ENCODE results near the gene EFL1.
"Not testable (repeated sequence)": the region's sequence is repeated elsewhere in the genome, so short reads cannot be mapped to it uniquely, and the experiment has no call there.

EFL1 gene

DNA sequence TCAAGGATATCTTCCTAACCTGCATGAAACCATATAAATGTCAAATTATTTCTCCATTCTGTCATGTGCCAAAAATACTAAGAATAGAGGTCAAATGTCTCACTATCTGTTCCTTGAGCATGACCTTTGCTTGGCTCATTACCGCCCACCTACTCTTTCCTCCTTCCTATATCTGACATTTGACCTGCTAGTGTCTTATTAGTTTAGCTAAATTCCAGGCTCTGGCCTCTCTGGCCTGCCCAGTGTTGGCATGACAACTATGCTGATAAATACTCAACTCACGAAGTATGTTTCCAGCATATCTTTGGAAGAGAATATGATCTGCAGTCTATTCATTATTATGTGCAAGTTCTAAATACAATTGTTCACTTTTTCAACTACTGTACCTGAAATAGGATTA, 58.0 kb downstream of the EFL1 start:
- H3K36me3 ChIP-seq (ENCODE audit: control insufficient read depth in 1 of 2, insufficient read depth in 2 of 2, low read length in 2 of 2); H3K4me3 ChIP-seq (ENCODE audit: low read depth in 1 of 2, low read length in 2 of 2); H3K4me1 ChIP-seq (ENCODE audit: control insufficient read depth in 1 of 2, insufficient read depth in 2 of 2, low read length in 2 of 2); H3K9ac ChIP-seq (ENCODE audit: low read depth in 1 of 2, low read length in 2 of 2); H3K27me3 ChIP-seq (ENCODE audit: control insufficient read depth in 1 of 2, insufficient read depth in 2 of 2, low read length in 2 of 2); H3K27ac ChIP-seq (ENCODE audit: low read depth, low read length); H3K9me3 ChIP-seq (ENCODE audit: control insufficient read depth in 1 of 2, low read length in 2 of 2): not testable (repeated sequence)

DNA sequence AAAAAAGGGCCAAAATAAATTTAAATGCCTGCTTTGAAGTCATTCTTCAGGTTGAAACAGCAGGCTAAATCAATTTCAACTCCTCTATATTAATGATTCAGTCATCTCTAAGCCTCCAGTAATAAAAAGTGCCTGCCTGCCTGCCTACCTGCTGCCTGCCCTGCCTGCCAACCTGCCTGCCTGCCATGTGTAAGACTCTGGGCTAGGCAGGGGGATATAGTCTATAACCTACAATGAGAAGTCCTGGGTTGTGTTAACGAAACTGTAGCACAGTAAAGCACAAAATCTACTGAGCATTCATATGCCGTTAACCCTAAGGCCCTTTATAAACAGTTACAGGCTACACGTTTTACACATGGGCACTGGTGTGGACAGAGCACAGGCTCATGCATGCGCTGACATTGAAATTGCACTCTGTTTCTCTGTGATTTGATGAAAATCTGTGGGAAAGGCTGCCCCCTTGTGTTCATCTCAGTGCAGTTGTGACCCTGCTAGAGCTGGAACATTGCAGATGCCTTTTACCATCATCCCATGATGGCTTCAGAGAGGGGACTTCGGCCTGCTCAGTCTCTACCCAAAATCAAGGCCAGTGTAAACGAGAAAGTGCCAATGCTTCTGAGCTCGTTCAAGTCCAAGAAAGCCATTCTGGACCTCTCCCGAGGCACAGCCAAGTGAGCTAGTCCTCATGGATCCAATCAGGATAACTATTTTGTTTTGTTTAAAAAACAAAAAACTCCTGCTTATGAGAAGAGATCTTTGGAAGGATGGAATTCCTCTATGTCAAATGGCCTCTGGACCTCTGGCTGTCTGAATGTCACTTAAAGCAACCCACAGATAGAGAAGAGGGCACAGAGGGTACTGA, 64.6 kb downstream of the EFL1 start:
- no peaks in the 10 kb centered on the region for H3K9me3 ChIP-seq (ENCODE audit: control insufficient read depth in 1 of 2, low read length in 2 of 2)
- no peaks in the 10 kb centered on the region for H3K4me1 ChIP-seq (ENCODE audit: control insufficient read depth in 1 of 2, insufficient read depth in 2 of 2, low read length in 2 of 2)
- H3K9ac ChIP-seq (ENCODE audit: low read depth in 1 of 2, low read length in 2 of 2) = no peak overlapping the region
- no peaks in the 10 kb centered on the region for H3K36me3 ChIP-seq (ENCODE audit: control insufficient read depth in 1 of 2, insufficient read depth in 2 of 2, low read length in 2 of 2)
- no peaks in the 10 kb centered on the region for H3K27me3 ChIP-seq (ENCODE audit: control insufficient read depth in 1 of 2, insufficient read depth in 2 of 2, low read length in 2 of 2)
- no peak overlapping the region for H3K27ac ChIP-seq (ENCODE audit: low read depth, low read length)
- no peak overlapping the region for H3K4me3 ChIP-seq (ENCODE audit: low read depth in 1 of 2, low read length in 2 of 2)

DNA sequence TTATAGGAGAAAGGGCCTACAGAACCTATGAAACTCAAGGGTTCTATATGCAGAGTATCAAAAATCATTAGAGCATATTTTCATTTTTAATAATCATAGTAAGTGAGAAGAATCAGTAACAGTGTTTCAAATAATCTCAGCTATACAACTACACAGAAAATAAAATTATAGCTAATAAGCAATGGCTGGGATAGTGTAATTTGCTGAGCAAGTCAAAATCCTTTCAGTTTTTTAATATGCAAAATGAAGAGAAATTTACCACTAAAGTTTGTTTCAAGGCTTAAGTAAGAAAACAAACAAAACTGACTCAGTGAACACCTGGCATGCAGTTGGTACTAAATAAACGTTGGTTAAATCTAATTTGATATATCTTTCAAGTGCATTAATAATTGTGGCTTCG, 66.2 kb downstream of the EFL1 start:
- no peaks in the 10 kb centered on the region for H3K36me3 ChIP-seq (ENCODE audit: control insufficient read depth in 1 of 2, insufficient read depth in 2 of 2, low read length in 2 of 2)
- no peak overlapping the region for H3K4me3 ChIP-seq (ENCODE audit: low read depth in 1 of 2, low read length in 2 of 2)
- H3K4me1 ChIP-seq (ENCODE audit: control insufficient read depth in 1 of 2, insufficient read depth in 2 of 2, low read length in 2 of 2) = no peaks in the 10 kb centered on the region
- no peaks in the 10 kb centered on the region for H3K9me3 ChIP-seq (ENCODE audit: control insufficient read depth in 1 of 2, low read length in 2 of 2)
- no peak overlapping the region for H3K9ac ChIP-seq (ENCODE audit: low read depth in 1 of 2, low read length in 2 of 2)
- no peak overlapping the region for H3K27ac ChIP-seq (ENCODE audit: low read depth, low read length)
- no peaks in the 10 kb centered on the region for H3K27me3 ChIP-seq (ENCODE audit: control insufficient read depth in 1 of 2, insufficient read depth in 2 of 2, low read length in 2 of 2)

DNA sequence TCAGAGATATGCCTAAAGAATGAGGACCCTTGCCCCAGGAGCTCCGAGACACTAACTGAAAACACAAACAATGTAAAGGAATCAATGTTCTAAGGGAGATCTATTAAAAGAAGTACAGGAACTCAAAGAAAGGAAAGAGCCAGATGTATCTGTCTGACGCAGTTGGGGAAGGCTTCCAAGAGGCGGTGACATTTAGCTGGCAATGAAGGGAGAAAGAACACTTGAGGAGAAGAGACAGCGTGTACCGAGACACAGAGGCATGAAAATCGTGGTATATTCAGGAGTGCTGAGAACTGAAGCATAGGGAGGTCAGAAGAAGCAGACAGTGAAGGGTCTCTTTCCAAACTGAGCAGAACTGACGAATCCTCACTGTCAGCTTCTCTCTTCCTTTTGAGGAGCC, 66.7 kb downstream of the EFL1 start:
- H3K27ac ChIP-seq (ENCODE audit: low read depth, low read length); H3K36me3 ChIP-seq (ENCODE audit: control insufficient read depth in 1 of 2, insufficient read depth in 2 of 2, low read length in 2 of 2); H3K4me3 ChIP-seq (ENCODE audit: low read depth in 1 of 2, low read length in 2 of 2); H3K4me1 ChIP-seq (ENCODE audit: control insufficient read depth in 1 of 2, insufficient read depth in 2 of 2, low read length in 2 of 2); H3K27me3 ChIP-seq (ENCODE audit: control insufficient read depth in 1 of 2, insufficient read depth in 2 of 2, low read length in 2 of 2); H3K9me3 ChIP-seq (ENCODE audit: control insufficient read depth in 1 of 2, low read length in 2 of 2); H3K9ac ChIP-seq (ENCODE audit: low read depth in 1 of 2, low read length in 2 of 2): not testable (repeated sequence)

DNA sequence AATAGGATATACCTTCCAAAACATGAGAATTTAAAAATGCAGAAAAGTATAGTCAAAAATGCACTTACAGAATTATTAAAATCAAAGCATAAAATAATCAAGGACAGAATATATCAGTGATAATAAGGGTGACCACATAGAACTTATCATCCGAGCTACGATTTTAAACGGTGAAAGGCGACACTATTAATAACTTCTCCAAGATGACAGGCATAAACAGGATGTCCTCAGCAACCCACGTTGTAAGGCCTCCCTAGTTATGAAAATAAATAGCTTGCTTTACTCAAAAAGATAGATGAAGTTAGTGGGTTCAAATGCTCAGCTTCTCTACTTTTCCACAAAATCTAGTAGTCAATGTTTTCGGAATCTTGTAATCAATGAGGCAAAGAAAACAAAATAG, 68.0 kb downstream of the EFL1 start:
- not testable (repeated sequence) for H3K27me3 ChIP-seq (ENCODE audit: control insufficient read depth in 1 of 2, insufficient read depth in 2 of 2, low read length in 2 of 2); H3K27ac ChIP-seq (ENCODE audit: low read depth, low read length); H3K4me3 ChIP-seq (ENCODE audit: low read depth in 1 of 2, low read length in 2 of 2); H3K4me1 ChIP-seq (ENCODE audit: control insufficient read depth in 1 of 2, insufficient read depth in 2 of 2, low read length in 2 of 2); H3K36me3 ChIP-seq (ENCODE audit: control insufficient read depth in 1 of 2, insufficient read depth in 2 of 2, low read length in 2 of 2); H3K9me3 ChIP-seq (ENCODE audit: control insufficient read depth in 1 of 2, low read length in 2 of 2); H3K9ac ChIP-seq (ENCODE audit: low read depth in 1 of 2, low read length in 2 of 2)

DNA sequence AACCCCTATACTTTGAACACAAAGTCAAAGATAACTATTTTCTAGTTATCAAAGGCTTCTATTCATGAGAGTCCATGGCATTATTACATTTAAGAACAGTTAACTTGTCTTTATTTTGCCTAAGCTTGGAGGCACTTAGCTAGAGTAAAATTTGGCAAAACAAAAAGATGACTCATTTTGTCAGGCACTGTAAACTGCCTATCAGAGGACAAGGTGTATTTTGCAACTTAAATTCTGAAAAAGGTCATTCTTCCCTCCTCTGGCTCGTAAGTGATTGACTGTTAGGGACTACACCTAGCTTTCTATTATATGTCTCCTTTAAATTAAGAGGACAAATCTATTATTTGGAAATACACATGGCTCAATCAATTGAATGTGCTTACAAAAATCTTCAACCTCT, 69.1 kb downstream of the EFL1 start:
- not testable (repeated sequence) for H3K4me3 ChIP-seq (ENCODE audit: low read depth in 1 of 2, low read length in 2 of 2); H3K27ac ChIP-seq (ENCODE audit: low read depth, low read length); H3K4me1 ChIP-seq (ENCODE audit: control insufficient read depth in 1 of 2, insufficient read depth in 2 of 2, low read length in 2 of 2); H3K9ac ChIP-seq (ENCODE audit: low read depth in 1 of 2, low read length in 2 of 2); H3K9me3 ChIP-seq (ENCODE audit: control insufficient read depth in 1 of 2, low read length in 2 of 2); H3K36me3 ChIP-seq (ENCODE audit: control insufficient read depth in 1 of 2, insufficient read depth in 2 of 2, low read length in 2 of 2); H3K27me3 ChIP-seq (ENCODE audit: control insufficient read depth in 1 of 2, insufficient read depth in 2 of 2, low read length in 2 of 2)

DNA sequence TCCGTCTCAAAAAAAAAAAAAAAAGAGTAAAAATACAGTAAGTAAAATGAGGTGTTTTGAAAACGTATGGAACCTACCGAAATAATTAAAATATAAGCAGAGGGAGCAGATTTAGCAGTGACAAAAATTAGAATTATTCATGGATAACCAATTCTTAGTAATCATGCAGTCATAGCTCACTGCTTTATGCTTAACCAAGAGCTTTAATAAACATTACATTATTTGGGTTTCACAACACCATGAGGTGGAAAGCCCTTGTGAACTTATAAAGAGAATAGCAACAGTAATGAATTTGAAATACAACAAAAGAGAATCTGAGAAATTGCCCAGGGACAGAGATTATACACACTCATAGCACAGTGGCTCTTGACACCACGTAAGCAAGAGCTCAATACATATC, 70.1 kb downstream of the EFL1 start:
- H3K9ac ChIP-seq (ENCODE audit: low read depth in 1 of 2, low read length in 2 of 2); H3K36me3 ChIP-seq (ENCODE audit: control insufficient read depth in 1 of 2, insufficient read depth in 2 of 2, low read length in 2 of 2); H3K27me3 ChIP-seq (ENCODE audit: control insufficient read depth in 1 of 2, insufficient read depth in 2 of 2, low read length in 2 of 2); H3K27ac ChIP-seq (ENCODE audit: low read depth, low read length); H3K9me3 ChIP-seq (ENCODE audit: control insufficient read depth in 1 of 2, low read length in 2 of 2); H3K4me3 ChIP-seq (ENCODE audit: low read depth in 1 of 2, low read length in 2 of 2); H3K4me1 ChIP-seq (ENCODE audit: control insufficient read depth in 1 of 2, insufficient read depth in 2 of 2, low read length in 2 of 2): not testable (repeated sequence)

DNA sequence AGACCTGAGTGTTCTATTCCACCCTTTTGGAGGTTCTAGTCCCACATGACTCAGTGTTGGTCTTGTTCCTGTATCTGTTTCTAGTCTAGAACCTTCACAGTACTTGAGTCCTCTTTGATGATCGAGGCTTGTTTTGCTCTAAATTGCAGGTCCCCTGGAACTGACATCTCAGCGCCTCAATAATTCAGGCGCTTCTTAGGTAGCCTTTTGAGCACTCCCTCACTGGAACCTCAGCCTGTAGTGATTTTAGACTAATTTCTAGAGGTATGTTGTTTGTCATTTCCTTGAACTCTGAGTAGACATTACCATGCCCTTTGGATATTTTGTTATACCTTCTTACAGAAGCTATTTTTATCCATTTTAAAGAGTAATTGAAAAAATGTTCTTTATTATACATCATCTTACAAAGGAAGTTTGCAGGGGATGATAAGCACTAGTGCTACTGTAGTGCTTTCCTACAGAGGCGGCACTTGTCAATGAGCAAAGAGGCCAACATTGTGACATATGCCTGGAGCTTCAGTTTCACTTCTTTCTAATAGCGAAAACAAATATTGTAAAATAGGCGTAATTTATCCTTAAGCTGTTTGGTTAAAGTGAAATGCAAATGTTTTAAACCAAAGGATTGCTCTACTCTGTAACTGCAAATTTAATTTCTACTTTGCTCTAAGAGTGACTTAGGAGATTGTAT, 75.7 kb downstream of the EFL1 start:
- H3K4me3 ChIP-seq (ENCODE audit: low read depth in 1 of 2, low read length in 2 of 2) = no peak overlapping the region

DNA sequence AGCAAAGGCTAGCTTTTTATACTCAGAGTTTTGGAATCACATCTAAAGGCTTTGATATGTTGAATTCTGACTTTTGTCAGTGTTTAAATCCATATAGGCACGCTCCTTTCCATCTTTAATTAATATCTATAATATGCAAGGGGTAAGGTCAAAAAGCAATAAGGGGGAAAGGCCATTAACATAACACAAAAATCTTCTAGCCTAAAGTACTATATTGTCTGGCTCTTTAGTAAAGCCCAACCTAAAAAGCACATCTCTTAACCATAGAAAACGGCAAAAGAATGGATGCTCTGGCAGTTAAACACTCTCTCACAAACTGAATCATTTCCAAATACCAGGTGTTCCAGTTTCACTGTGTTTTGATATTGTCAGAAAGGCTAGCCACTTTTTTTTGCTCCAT, 76.4 kb downstream of the EFL1 start:
- Histone ChIP-seq H3K4me3 (ENCODE audit: low read depth in 1 of 2, low read length in 2 of 2) (no peak overlapping the region), H3K9ac (ENCODE audit: low read depth in 1 of 2, low read length in 2 of 2) (no peak overlapping the region), H3K9me3 (ENCODE audit: control insufficient read depth in 1 of 2, low read length in 2 of 2) (no peaks in the 10 kb centered on the region), H3K36me3 (ENCODE audit: control insufficient read depth in 1 of 2, insufficient read depth in 2 of 2, low read length in 2 of 2) (peaks cover 0 to 2% of the 10 kb centered on the region in 2 donors), H3K27me3 (ENCODE audit: control insufficient read depth in 1 of 2, insufficient read depth in 2 of 2, low read length in 2 of 2) (no peaks in the 10 kb centered on the region), H3K4me1 (ENCODE audit: control insufficient read depth in 1 of 2, insufficient read depth in 2 of 2, low read length in 2 of 2) (no peaks in the 10 kb centered on the region), H3K27ac (ENCODE audit: low read depth, low read length) (no peak overlapping the region)

More for the DNA sequence above, 75.7 kb downstream of the EFL1 start:
- Histone ChIP-seq H3K27ac (ENCODE audit: low read depth, low read length) (no peak overlapping the region), H3K9me3 (ENCODE audit: control insufficient read depth in 1 of 2, low read length in 2 of 2) (no peaks in the 10 kb centered on the region), H3K27me3 (ENCODE audit: control insufficient read depth in 1 of 2, insufficient read depth in 2 of 2, low read length in 2 of 2) (no peaks in the 10 kb centered on the region), H3K9ac (ENCODE audit: low read depth in 1 of 2, low read length in 2 of 2) (no peak overlapping the region), H3K36me3 (ENCODE audit: control insufficient read depth in 1 of 2, insufficient read depth in 2 of 2, low read length in 2 of 2) (peaks cover 0 to 2% of the 10 kb centered on the region in 2 donors), H3K4me1 (ENCODE audit: control insufficient read depth in 1 of 2, insufficient read depth in 2 of 2, low read length in 2 of 2) (no peaks in the 10 kb centered on the region)

DNA sequence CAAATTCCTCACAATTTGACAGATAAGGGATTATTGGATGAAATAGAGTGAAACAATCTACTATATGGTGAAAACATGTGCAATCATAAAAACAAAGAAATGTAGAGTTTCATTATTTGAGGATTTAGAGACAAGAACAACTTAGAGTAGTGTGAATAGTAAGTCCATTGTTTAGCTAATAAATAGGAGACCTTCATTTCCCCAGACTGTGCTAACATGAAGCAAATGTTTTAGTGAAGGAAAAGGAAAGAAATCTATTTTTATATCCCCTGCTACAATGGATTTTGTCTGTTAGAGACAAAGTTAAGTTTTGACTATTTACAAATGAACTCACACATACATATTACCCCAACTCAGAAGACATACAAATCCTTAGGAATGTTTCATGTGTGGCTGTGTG, 77.8 kb downstream of the EFL1 start:
- no peaks in the 10 kb centered on the region for H3K9me3 ChIP-seq (ENCODE audit: control insufficient read depth in 1 of 2, low read length in 2 of 2)
- H3K9ac ChIP-seq (ENCODE audit: low read depth in 1 of 2, low read length in 2 of 2) = no peak overlapping the region
- no peaks in the 10 kb centered on the region for H3K27me3 ChIP-seq (ENCODE audit: control insufficient read depth in 1 of 2, insufficient read depth in 2 of 2, low read length in 2 of 2)
- no peak overlapping the region for H3K27ac ChIP-seq (ENCODE audit: low read depth, low read length)
- H3K4me3 ChIP-seq (ENCODE audit: low read depth in 1 of 2, low read length in 2 of 2) = no peak overlapping the region
- no peaks in the 10 kb centered on the region for H3K4me1 ChIP-seq (ENCODE audit: control insufficient read depth in 1 of 2, insufficient read depth in 2 of 2, low read length in 2 of 2)
- H3K36me3 ChIP-seq (ENCODE audit: control insufficient read depth in 1 of 2, insufficient read depth in 2 of 2, low read length in 2 of 2) = peaks cover 0 to 2% of the 10 kb centered on the region in 2 donors

Measured in duodenal mucosa (tissue), 2 donors.